Ovary (tissue), 10 donors: ENCODE data around the gene SLC25A18. TPM values are rescaled to one million over a fixed set of nuclear protein-coding genes. Genes with fewer than 3 reads are reported as not detected.
"Not testable (repeated sequence)": the region's sequence is repeated elsewhere in the genome, so short reads cannot be mapped to it uniquely, and the experiment has no call there.

Experiments
- DNase-seq, 5 donors: peaks; one replicate each; pipeline ENCODE4 v3.0.0-alpha.2; 2019 to 2020
- H3K27ac ChIP-seq, 2 donors: fragments of 200-600 bp; one replicate each; pipeline versions ENCODE4 v1.5.1 to v1.8.0; 2019 to 2022
- H3K27me3 ChIP-seq: fragments of 200-600 bp; one replicate; pipeline ENCODE4 v1.8.0; 2022
- H3K36me3 ChIP-seq: fragments of 200-600 bp; sonication (generic); one replicate; pipeline ENCODE4 v1.5.1; 2019
- H3K4me1 ChIP-seq: one replicate; pipeline ENCODE4 v1.8.1; 2013; ENCODE audit warnings: mild to moderate bottlenecking, moderate library complexity; ENCODE audit not compliant: insufficient read depth
- H3K4me3 ChIP-seq: fragments of 200-600 bp; sonication (generic); one replicate; pipeline ENCODE4 v1.5.1; 2017
- H3K9me3 ChIP-seq, 2 donors: fragments of 200-600 bp in 1 of 2; sonication (generic) in 1 of 2; one replicate each; pipeline versions ENCODE4 v1.5.1 to v1.8.1; 2013 to 2019; ENCODE audit warnings: mild to moderate bottlenecking in 1 of 2, moderate library complexity in 1 of 2
- CTCF ChIP-seq, 3 donors: fragments of 450-650 bp in 2 of 3; fragments of 200-600 bp in 1 of 3; IDR thresholded peaks; one replicate each; pipeline versions ENCODE4 v1.5.1 to v1.8.0; 2016 to 2022; ENCODE audit warnings: antibody characterized with exemption in 3 of 3, mild to moderate bottlenecking in 1 of 3
- EP300 ChIP-seq: sonication (generic); formaldehyde crosslinking; IDR thresholded peaks from one replicate; pipeline ENCODE4 v1.6.1; 2017; ENCODE audit warnings: antibody characterized with exemption
- POLR2A ChIP-seq: fragments of 450-650 bp; IDR thresholded peaks from one replicate; pipeline ENCODE4 v1.6.1; 2017; ENCODE audit warnings: antibody characterized with exemption, mild to moderate bottlenecking, moderate library complexity
- WGBS, 3 donors: extraction: QIAGEN DNeasy Blood & Tissue Kit in 1 of 3; methylation state at CpG; one replicate each; pipeline versions ENCODE4 v1.1.5 to v1.1.7; 2013 to 2017; 5-methylcytosine and 5-hydroxymethylcytosine counted together
- intact Hi-C, 4 donors: fragments of 100-400 bp; cut with DNase I; formaldehyde crosslinking; loops; one replicate each; pipeline versions ENCODE4 v1.11.0 to v1.15.1; 2022 to 2023
- long read RNA-seq, 3 donors: library from polyadenylated mRNA in 2 of 3; unstranded in 2 of 3; transcript quantifications; one replicate each; pipeline ENCODE4 v2.0.0 and lab custom pipeline, GENCODE V29; 2021 to 2026
- polyA plus RNA-seq, 2 donors: library from polyadenylated mRNA; stranded (reverse); fragments of 200-250 nt in 1 of 2; fragments of 350-450 nt in 1 of 2; fragmentation: Illumina TruSeq in 1 of 2; extraction: RNeasy Lipid Tissue Mini Kit (QIAGEN cat#74804) in 1 of 2; gene quantifications; one replicate each; pipeline ENCODE4 v1.2.3, GENCODE V29; 2013 to 2014
- total RNA-seq, 7 donors: library from RNA; depleted of rRNA in 2 of 7; stranded (reverse); fragments of >200 nt in 2 of 7; fragmentation: NEBNext Ultra II Directional in 3 of 7; extraction: Animal tissue kit (Norgen Biotek cat#: 25700) in 3 of 7; gene quantifications; one replicate each; pipeline versions ENCODE4 v1.1.0 to v1.2.4, GENCODE V29; 2016 to 2023
- donor health status: DM: no; HTN: no; CAD: no; lungs with moderate emphysema.
- donor health status: DM: no; HTN: no; CAD: no.
- donor health status: Bipolar disorder and iron deficiency.
- donor health status: DM: yes; HTN: yes; CAD: no.
- donor health status: DM: no; HTN: no; CAD: no.
- donor health status: DM: yes; HTN: yes; CAD: no.

The SLC25A18 gene, protein sequence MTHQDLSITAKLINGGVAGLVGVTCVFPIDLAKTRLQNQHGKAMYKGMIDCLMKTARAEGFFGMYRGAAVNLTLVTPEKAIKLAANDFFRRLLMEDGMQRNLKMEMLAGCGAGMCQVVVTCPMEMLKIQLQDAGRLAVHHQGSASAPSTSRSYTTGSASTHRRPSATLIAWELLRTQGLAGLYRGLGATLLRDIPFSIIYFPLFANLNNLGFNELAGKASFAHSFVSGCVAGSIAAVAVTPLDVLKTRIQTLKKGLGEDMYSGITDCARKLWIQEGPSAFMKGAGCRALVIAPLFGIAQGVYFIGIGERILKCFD
- total RNA-seq (1 to 10 TPM in 4 of 7 donors, under 1 TPM in 3; 0.41 to 2.8 (median 1.4) TPM), polyA plus RNA-seq (1 to 10 TPM in 1 of 2 donors, under 1 TPM in 1; 0.75 to 1.3 TPM)
- long read RNA-seq, donor 1, partial matches to known transcripts, result 6 of 14 reads
- long read RNA-seq, donor 1, other reads (novel, unspliced or antisense), result 8 of 14 reads
- long read RNA-seq, donor 2, result 0 reads
- long read RNA-seq, donor 3, partial matches to known transcripts, result 0 of 3 reads
- long read RNA-seq, donor 3, other reads (novel, unspliced or antisense), result 3 of 3 reads

DNA sequence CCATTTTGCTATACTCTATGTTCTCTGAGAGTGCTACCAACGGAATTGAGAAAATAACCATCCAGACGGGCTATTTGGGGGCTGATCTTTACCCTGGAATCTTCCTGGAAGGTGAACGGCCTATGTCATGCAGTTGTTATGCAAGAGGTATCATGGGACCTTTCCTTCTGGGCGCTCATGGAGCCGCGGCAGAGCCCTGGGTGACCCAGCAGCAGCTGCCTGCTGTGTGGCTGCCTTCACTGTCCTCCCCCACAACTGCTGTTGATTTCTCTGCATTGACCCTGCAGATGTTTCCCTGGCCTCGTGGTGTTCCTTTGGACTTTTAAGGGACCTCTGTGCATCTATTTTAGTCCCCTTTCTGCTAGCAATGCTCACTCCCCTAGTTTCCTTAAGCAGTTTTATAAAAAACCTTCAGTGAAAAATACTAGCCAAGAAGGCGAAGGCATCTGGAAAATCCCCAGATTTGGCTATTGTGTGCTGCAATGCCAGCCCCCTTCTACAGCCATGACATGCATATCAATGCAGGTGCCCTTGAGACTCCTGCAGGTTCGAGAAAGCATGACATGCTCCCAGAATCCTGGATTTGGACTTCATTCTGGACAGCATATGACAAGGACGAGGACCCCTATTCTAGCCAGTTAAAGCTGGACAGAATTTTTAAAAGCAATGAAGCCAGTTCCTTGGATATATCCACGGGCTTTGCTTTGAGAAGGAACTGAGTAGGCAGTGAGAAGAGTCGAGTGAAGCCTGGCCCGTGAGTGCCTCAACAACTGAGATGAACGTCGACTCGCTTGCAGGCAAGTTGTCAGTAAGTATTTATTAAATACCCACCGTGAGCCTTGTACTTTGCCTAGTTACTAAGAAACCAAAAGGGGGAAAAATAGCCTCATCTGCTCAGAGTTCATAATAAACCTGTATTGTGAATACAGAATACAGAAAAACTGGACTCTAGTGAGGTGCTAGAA lies at the start of gene SLC25A18:
Gene SLC25A18 (plus strand): TSS at position 593 of the 965 bp plus-strand sequence. CDS start 16,447 bp downstream, outside the sequence.
- peaks cover 11% of the 10 kb centered on the region for H3K4me1 ChIP-seq
- intact Hi-C loops, result loop anchor here in 1 of 4 donors (5.0 kb wide), 1 partner anchor 459 kb away; the partner anchor contains the start of gene MICAL3
- 14 to 21% (median 16%) methylated on average over 17 of the region's 17 CpGs for WGBS, 3 donors
- TF ChIP-seq CTCF (IDR thresholded peaks at IDR 0.05) (no peak), POLR2A (no peak), EP300 (peak; percentile 75)
- H3K36me3 ChIP-seq, result no peaks in the 10 kb centered on the region
- peak within 1 kb of the TSS in 1 of 2 donors; percentile 60 for H3K27ac ChIP-seq
- H3K9me3 ChIP-seq, result no peaks in the 10 kb centered on the region
- H3K27me3 ChIP-seq, result no peaks in the 10 kb centered on the region
- H3K4me3 ChIP-seq, result no peak within 1 kb of the TSS
- peak in 3 of 5 donors; percentile 52 to 66 (median 56) for DNase-seq

- no peak for DNase-seq
- Histone ChIP-seq H3K36me3 (no peaks in the 10 kb centered on the region), H3K4me1 (no peaks in the 10 kb centered on the region), H3K4me3 (no peak overlapping the region), H3K27ac (no peak overlapping the region), H3K9me3 (no peaks in the 10 kb centered on the region), H3K27me3 (no peaks in the 10 kb centered on the region)
- no peak for TF ChIP-seq POLR2A
- TF ChIP-seq EP300, result no peak
- TF ChIP-seq CTCF (IDR thresholded peaks at IDR 0.05), result no peak
- 8 to 13% (median 13%) methylated on average over 2 of the region's 2 CpGs for WGBS, 3 donors
- intact Hi-C loops, result no loop called here
These were observed 49.7 kb upstream of the SLC25A18 start for GRCh38 chr22:17513612-17514011.

DNA sequence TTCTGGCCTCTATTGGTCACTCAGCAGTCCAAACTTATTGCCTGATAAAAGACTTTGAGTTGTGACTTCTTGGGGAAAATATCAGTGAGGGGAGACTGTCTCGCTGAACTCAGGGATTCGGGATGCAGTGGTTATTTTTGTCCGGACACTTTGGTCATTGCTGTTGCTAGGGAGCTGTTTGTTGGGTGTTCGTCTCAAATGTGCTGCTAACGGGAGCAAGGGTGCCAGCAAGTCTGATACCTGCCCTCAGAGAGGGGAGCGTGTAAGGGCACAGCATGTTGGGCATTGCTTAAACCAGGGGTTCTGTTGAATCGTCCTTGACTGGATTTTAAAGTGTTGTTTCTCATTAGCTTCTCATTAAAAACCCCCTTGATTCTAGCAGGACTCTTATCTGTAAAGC lies 49.2 kb upstream of the SLC25A18 start:
- DNase-seq, result no peak
- no peak overlapping the region for H3K27ac ChIP-seq
- no peak for TF ChIP-seq POLR2A
- no peak for TF ChIP-seq EP300
- no peak for TF ChIP-seq CTCF (IDR thresholded peaks at IDR 0.05)
- H3K9me3 ChIP-seq, result no peaks in the 10 kb centered on the region
- 71 to 80% (median 76%) methylated on average over 7 of the region's 7 CpGs for WGBS, 3 donors
- no peaks in the 10 kb centered on the region for H3K27me3 ChIP-seq
- no peaks in the 10 kb centered on the region for H3K36me3 ChIP-seq
- H3K4me3 ChIP-seq, result no peak overlapping the region
- intact Hi-C loops, result no loop called here
- H3K4me1 ChIP-seq, result no peaks in the 10 kb centered on the region

- no peaks in the 10 kb centered on the region for H3K9me3 ChIP-seq
- no peaks in the 10 kb centered on the region for H3K4me1 ChIP-seq
- no peaks in the 10 kb centered on the region for H3K27me3 ChIP-seq
- TF ChIP-seq POLR2A (no peak), EP300 (no peak), CTCF (IDR thresholded peaks at IDR 0.05) (no peak)
- intact Hi-C loops, result no loop called here
- 60 to 85% (median 68%) methylated on average over 3 of the region's 3 CpGs for WGBS, 3 donors
- H3K4me3 ChIP-seq, result no peak overlapping the region
- no peak for DNase-seq
- H3K27ac ChIP-seq, result no peak overlapping the region
- no peaks in the 10 kb centered on the region for H3K36me3 ChIP-seq
These were observed 44.9 kb upstream of the SLC25A18 start for GRCh38 chr22:17518406-17518805.

GRCh38 chr22:17521971-17522370 lies 41.3 kb upstream of the SLC25A18 start:
- whole genome bisulfite sequencing, 3 donors, result 90 to 100% (median 96%) methylated on average over 1 of the region's 1 CpG
- H3K27ac ChIP-seq, DNase-seq: not testable (repeated sequence)

More at GRCh38 chr22:17521971-17522370, 41.3 kb upstream of the SLC25A18 start:
- H3K27me3 ChIP-seq, intact Hi-C loops, H3K4me1 ChIP-seq, H3K4me3 ChIP-seq, H3K36me3 ChIP-seq, H3K9me3 ChIP-seq: not testable (repeated sequence)
